Activated B cell treated with CpG ODN at 0.5 μM for 24 hours (primary cell): Measurements from ENCODE around the gene MAPK1IP1L. TPM values are rescaled to one million over a fixed set of nuclear protein-coding genes. Genes with fewer than 3 reads are reported as not detected.

Experiments used
- ATAC-seq: fragments of 200-7000 bp; cut with Tn5 transposase; one replicate; pipeline ENCODE4 v1.10.0; 2021; ENCODE audit warnings: low read depth, mild to moderate bottlenecking, moderate library complexity
- CTCF ChIA-PET: fragments of 350-600 bp; sonication (Branson Sonifier 250); formaldehyde crosslinking; loops from one replicate; lab custom pipeline; 2021; ENCODE audit warnings: antibody characterized with exemption; lab: Charles Lee
- POLR2A ChIA-PET: fragments of 350-600 bp; sonication (Branson Sonifier 250); formaldehyde crosslinking; loops from one replicate; lab custom pipeline; 2021; ENCODE audit warnings: antibody characterized with exemption; lab: Charles Lee
- DNase-seq: peaks from one replicate; pipeline ENCODE4 v3.0.0; 2022
- H3K27ac Mint-ChIP-seq: one replicate; pipeline ENCODE4 v1.8.0; 2020; ENCODE audit warnings: mixed read lengths
- H3K27me3 Mint-ChIP-seq: one replicate; pipeline ENCODE4 v1.8.0; 2021; ENCODE audit warnings: mixed read lengths
- H3K36me3 Mint-ChIP-seq: one replicate; pipeline ENCODE4 v1.8.0; 2021; ENCODE audit warnings: low read depth, mixed read lengths
- H3K4me1 Mint-ChIP-seq: one replicate; pipeline ENCODE4 v1.8.0; 2021; ENCODE audit warnings: mixed read lengths
- H3K4me3 Mint-ChIP-seq: one replicate; pipeline ENCODE4 v1.8.0; 2020; ENCODE audit warnings: mild to moderate bottlenecking, mixed read lengths
- H3K9me3 Mint-ChIP-seq: one replicate; pipeline ENCODE4 v1.8.0; 2020; ENCODE audit warnings: mixed read lengths
- CTCF ChIP-seq: fragments of 200-600 bp; IDR thresholded peaks from one replicate; pipeline ENCODE4 v1.8.0; 2022; ENCODE audit warnings: antibody characterized with exemption, mild to moderate bottlenecking
- intact Hi-C: fragments of 100-400 bp; cut with micrococcal nuclease; formaldehyde crosslinking; loops from one replicate; pipeline ENCODE4 v1.15.1; 2024
- total RNA-seq: library from RNA; stranded (reverse); gene quantifications from 2 replicates; pipeline ENCODE4 v1.2.3, GENCODE V29; 2022

MAPK1IP1L gene
- total RNA-seq, 1 donor from 2014 or later = 130 TPM

- peaks cover 8% of the 10 kb centered on the region for H3K4me1 Mint-ChIP-seq
- ChIA-PET CTCF (interaction anchor here (1.0 to 4.5 kb wide), 3 partner anchors 11 to 72 kb away, joined by 3 to 77 read pairs (median 7); no protein-coding TSS in a partner anchor), POLR2A (interaction anchor here (0.6 to 3.0 kb wide), 4 partner anchors 15 to 75 kb away, joined by 5 to 13 read pairs (median 6); partner anchors contain the start of gene MAPK1IP1L)
- TF ChIP-seq CTCF = no peak
- intact Hi-C loops = no loop called here
- no peaks in the 10 kb centered on the region for H3K36me3 Mint-ChIP-seq
- no peak overlapping the region for H3K4me3 Mint-ChIP-seq
- H3K27me3 Mint-ChIP-seq = no peaks in the 10 kb centered on the region
- H3K27ac Mint-ChIP-seq = no peak overlapping the region
- ATAC-seq = no peak
- no peak for DNase-seq
- no peaks in the 10 kb centered on the region for H3K9me3 Mint-ChIP-seq
Observed at GRCh38 chr14:55086938-55087337, 35.5 kb downstream of the MAPK1IP1L start.

GRCh38 chr14:55088356-55088755, 36.9 kb downstream of the MAPK1IP1L start:
- H3K36me3 Mint-ChIP-seq = no peaks in the 10 kb centered on the region
- ATAC-seq = no peak
- H3K4me3 Mint-ChIP-seq = no peak overlapping the region
- CTCF ChIA-PET = interaction anchor here (1.0 to 4.5 kb wide), 6 partner anchors 10 to 70 kb away, joined by 3 to 77 read pairs (median 6); partner anchors contain the start of gene MAPK1IP1L
- TF ChIP-seq CTCF = no peak
- no peak for DNase-seq
- no peaks in the 10 kb centered on the region for H3K27me3 Mint-ChIP-seq
- POLR2A ChIA-PET = interaction anchor here (1.5 to 3.0 kb wide), 3 partner anchors 16 to 72 kb away, joined by 6 to 13 read pairs (median 10); partner anchors contain the start of gene MAPK1IP1L
- H3K4me1 Mint-ChIP-seq = peaks cover 9% of the 10 kb centered on the region
- H3K27ac Mint-ChIP-seq = no peak overlapping the region
- no peaks in the 10 kb centered on the region for H3K9me3 Mint-ChIP-seq
- intact Hi-C loops = no loop called here

- H3K36me3 Mint-ChIP-seq = no peaks in the 10 kb centered on the region
- H3K4me1 Mint-ChIP-seq = peaks cover 13% of the 10 kb centered on the region
- no peak for TF ChIP-seq CTCF
- CTCF ChIA-PET = interaction anchor here (0.9 to 3.2 kb wide), 8 partner anchors 15 to 262 kb away, joined by 3 to 27 read pairs (median 4); no protein-coding TSS in a partner anchor
- no peak overlapping the region for H3K4me3 Mint-ChIP-seq
- H3K27ac Mint-ChIP-seq = no peak overlapping the region
- intact Hi-C loops = no loop called here
- no peaks in the 10 kb centered on the region for H3K9me3 Mint-ChIP-seq
- ATAC-seq (no peak), DNase-seq (no peak)
- H3K27me3 Mint-ChIP-seq = no peaks in the 10 kb centered on the region
- POLR2A ChIA-PET = interaction anchor here (1.0 to 1.6 kb wide), 2 partner anchors 37 to 41 kb away, joined by 5 to 6 read pairs; partner anchors contain the start of genes LGALS3 and MAPK1IP1L
Observed at GRCh38 chr14:55092341-55092740, 40.9 kb downstream of the MAPK1IP1L start.

- Mint-ChIP-seq H3K4me3 (no peak overlapping the region), H3K9me3 (no peaks in the 10 kb centered on the region), H3K27me3 (no peaks in the 10 kb centered on the region), H3K36me3 (no peaks in the 10 kb centered on the region), H3K27ac (no peak overlapping the region), H3K4me1 (peaks cover 28% of the 10 kb centered on the region)
- ChIA-PET CTCF (interaction anchor here (0.7 to 3.2 kb wide), 3 partner anchors 66 to 103 kb away, joined by 3 to 27 read pairs (median 4); no protein-coding TSS in a partner anchor), POLR2A (interaction anchor here (0.8 to 1.3 kb wide), 3 partner anchors 20 to 43 kb away, joined by 3 to 6 read pairs (median 4); partner anchors contain the start of gene MAPK1IP1L)
- ATAC-seq = no peak
- DNase-seq = no peak
- TF ChIP-seq CTCF = no peak
- intact Hi-C loops = no loop called here
Observed at GRCh38 chr14:55094292-55095157, 43.1 kb downstream of the MAPK1IP1L start.
